ENCODE data around the gene DHRS3. TPM values are rescaled to one million over a fixed set of nuclear protein-coding genes. Genes with fewer than 3 reads are reported as not detected.

The DHRS3 gene
- total RNA-seq, 1 experiment from 2014 or later = 87.0 TPM

DNA sequence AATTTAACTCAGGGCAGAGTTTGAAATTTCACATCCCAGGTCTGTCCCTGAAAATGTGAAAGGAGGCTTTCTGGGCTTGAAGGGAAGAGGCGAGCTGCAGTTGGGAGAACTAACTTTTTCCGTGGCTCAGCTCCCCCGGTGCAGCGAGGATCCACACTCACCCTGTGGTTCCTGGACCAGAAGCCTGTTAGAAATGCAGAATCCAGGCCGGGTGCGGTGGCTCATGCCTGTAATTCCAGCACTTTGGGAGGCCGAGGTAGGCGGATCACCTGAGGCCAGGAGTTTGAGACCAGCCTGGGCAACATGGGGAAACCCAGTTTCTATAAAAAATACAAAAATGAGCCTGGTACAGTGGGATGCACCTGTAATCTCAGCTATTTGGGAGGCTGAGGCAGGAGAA, 2.9 kb upstream of the DHRS3 start (continued):
- no peak for TF ChIP-seq ELF1 (IDR thresholded peaks at IDR 0.05; ENCODE audit: borderline replicate concordance, low read depth)

DNA sequence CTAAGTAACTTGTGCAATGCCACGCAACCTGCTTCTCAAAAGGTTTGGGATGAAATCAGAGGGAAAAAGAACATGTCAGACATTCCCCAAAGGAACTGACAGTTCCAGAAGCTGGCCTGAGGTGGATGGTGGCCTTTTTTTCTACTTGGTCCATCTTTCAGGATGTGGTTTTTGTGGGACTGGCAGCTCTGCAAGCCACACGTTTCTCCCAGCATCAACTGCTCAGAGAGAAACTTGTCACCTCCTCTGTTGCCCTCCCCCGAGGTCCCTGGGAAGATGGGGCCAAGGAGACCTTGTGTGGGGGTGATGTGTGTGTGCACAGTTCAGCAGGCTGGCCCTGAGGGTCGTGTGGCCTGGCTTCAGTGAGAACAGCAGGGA, 2.5 kb upstream of the DHRS3 start:
- DNase-seq (ENCODE audit: low read depth, low spot score) (no peak), ATAC-seq (no peak)
- H4K20me1 ChIP-seq (ENCODE audit: insufficient read depth) = no peaks in the 10 kb centered on the region
- peaks cover 22 to 44% of the 10 kb centered on the region in 2 experiments for H3K4me1 ChIP-seq (ENCODE audit: control insufficient read depth in 1 of 2, insufficient read depth in 2 of 2, low read length in 2 of 2)
- intact Hi-C loops (cut with micrococcal nuclease) = loop anchor here (1.0 kb wide), 1 partner anchor 39 kb away; no protein-coding TSS in a partner anchor
- ChIA-PET POLR2A (no interaction called here), CTCF (interaction anchor here (0.5 to 5.2 kb wide), 9 partner anchors 19 to 349 kb away, joined by 3 to 42 read pairs (median 3); no protein-coding TSS in a partner anchor), RAD21 (ENCODE audit: low non-redundant PET in 1 of 2, low total read pairs in 2 of 2, uncharacterized antibody in 2 of 2, unreplicated experiment in 2 of 2) (interaction anchor here in 1 of 2 experiments (0.7 to 2.6 kb wide), 4 partner anchors 19 to 350 kb away, joined by 3 to 12 read pairs (median 4); no protein-coding TSS in a partner anchor)
- H3K9me2 ChIP-seq (ENCODE audit: insufficient read depth) = no peaks in the 10 kb centered on the region
- H3K36me3 ChIP-seq (ENCODE audit: control insufficient read depth in 1 of 2, insufficient read depth in 2 of 2, low read length in 2 of 2) = no peaks in the 10 kb centered on the region
- peak overlapping the region; percentile 92 for H3K4me2 ChIP-seq (ENCODE audit: low read length)
- H3K79me2 ChIP-seq (ENCODE audit: insufficient read depth, low read length) = peaks cover 20% of the 10 kb centered on the region
- BruUV-seq (replicated peaks) = no TSS peak
- no peak overlapping the region for H3K27ac ChIP-seq (ENCODE audit: low read depth, low read length)
- TF ChIP-seq ELF1 (IDR thresholded peaks at IDR 0.05; ENCODE audit: borderline replicate concordance, low read depth) (no peak), POLR2A (IDR thresholded peaks at IDR 0.05; ENCODE audit: borderline replicate concordance, extremely low read depth, insufficient read depth, insufficient read length) (no peak)
- TF ChIP-seq, protein P1, sequence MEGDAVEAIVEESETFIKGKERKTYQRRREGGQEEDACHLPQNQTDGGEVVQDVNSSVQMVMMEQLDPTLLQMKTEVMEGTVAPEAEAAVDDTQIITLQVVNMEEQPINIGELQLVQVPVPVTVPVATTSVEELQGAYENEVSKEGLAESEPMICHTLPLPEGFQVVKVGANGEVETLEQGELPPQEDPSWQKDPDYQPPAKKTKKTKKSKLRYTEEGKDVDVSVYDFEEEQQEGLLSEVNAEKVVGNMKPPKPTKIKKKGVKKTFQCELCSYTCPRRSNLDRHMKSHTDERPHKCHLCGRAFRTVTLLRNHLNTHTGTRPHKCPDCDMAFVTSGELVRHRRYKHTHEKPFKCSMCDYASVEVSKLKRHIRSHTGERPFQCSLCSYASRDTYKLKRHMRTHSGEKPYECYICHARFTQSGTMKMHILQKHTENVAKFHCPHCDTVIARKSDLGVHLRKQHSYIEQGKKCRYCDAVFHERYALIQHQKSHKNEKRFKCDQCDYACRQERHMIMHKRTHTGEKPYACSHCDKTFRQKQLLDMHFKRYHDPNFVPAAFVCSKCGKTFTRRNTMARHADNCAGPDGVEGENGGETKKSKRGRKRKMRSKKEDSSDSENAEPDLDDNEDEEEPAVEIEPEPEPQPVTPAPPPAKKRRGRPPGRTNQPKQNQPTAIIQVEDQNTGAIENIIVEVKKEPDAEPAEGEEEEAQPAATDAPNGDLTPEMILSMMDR (IDR thresholded peaks at IDR 0.05 in 2 of 3, conservative IDR thresholded peaks at IDR 0.05 in 1 of 3; ENCODE audit: borderline replicate concordance in 1 of 3, insufficient read depth in 1 of 3, low read depth in 2 of 3, low read length in 2 of 3) = no peak
- no peak overlapping the region for H3K4me3 ChIP-seq (replicated peaks in 1 of 2; ENCODE audit: low read depth in 1 of 2, low read length in 2 of 2)
- H3K9ac ChIP-seq (ENCODE audit: low read length) = no peak overlapping the region
- H3K9me3 ChIP-seq (ENCODE audit: control insufficient read depth in 1 of 2, insufficient read depth in 1 of 2, low read depth in 1 of 2, low read length in 2 of 2) = no peaks in the 10 kb centered on the region
- no peak overlapping the region for H2AFZ ChIP-seq (ENCODE audit: low read depth, low read length, poor library complexity, severe bottlenecking)
- no peaks in the 10 kb centered on the region for H3K27me3 ChIP-seq (ENCODE audit: insufficient read depth, low read length)

Measured in HCT116 (cell line).